AG04450 (cell line): Measurements from ENCODE around the gene ADGRE3. TPM values are rescaled to one million over a fixed set of nuclear protein-coding genes. Genes with fewer than 3 reads are reported as not detected.

Source experiments
- CTCF ChIA-PET: fragments of 300-600, 350-600 bp; formaldehyde crosslinking; extraction: SDS; loops from one replicate; lab custom pipeline; 2022; ENCODE audit warnings: antibody characterized with exemption, inconsistent platforms; lab: Charles Lee
- POLR2A ChIA-PET: fragments of 350-600 bp; formaldehyde crosslinking; extraction: SDS; loops from one replicate; lab custom pipeline; 2021; ENCODE audit warnings: antibody characterized with exemption, inconsistent platforms; lab: Yijun Ruan, JAX
- DNase-seq: peaks from one replicate; pipeline ENCODE4 v3.0.0-alpha.2; 2011; ENCODE audit warnings: low read depth, low spot score
- H3K27ac ChIP-seq: one replicate; pipeline ENCODE4 v1.5.1; 2012; ENCODE audit warnings: low read depth, low read length, control low read depth
- H3K27me3 ChIP-seq: one replicate; pipeline ENCODE4 v1.6.0; 2012; ENCODE audit warnings: low read length; ENCODE audit not compliant: control insufficient read depth, insufficient read depth
- H3K4me3 ChIP-seq: 2 replicates; pipeline ENCODE4 v1.5.1; 2011; ENCODE audit warnings: mild to moderate bottlenecking, low read depth, low read length, control low read depth
- H3K9me3 ChIP-seq: 2 replicates; pipeline ENCODE4 v1.5.1; 2012; ENCODE audit warnings: low read length; ENCODE audit not compliant: control insufficient read depth, insufficient read depth
- polyA plus RNA-seq: library from polyadenylated mRNA; depleted of rRNA; stranded (reverse); fragments of >200 nt; gene quantifications from 2 replicates; pipeline ENCODE4 v1.2.3, GENCODE V29; 2011
- TF ChIP-seq, protein P1 (sequence below): IDR thresholded peaks from 2 replicates; pipeline ENCODE4 v1.5.1; 2011; ENCODE audit warnings: low read depth, low read length, control low read depth, inconsistent platforms

ADGRE3 gene
- polyA plus RNA-seq, 1 experiment: not detected

DNA sequence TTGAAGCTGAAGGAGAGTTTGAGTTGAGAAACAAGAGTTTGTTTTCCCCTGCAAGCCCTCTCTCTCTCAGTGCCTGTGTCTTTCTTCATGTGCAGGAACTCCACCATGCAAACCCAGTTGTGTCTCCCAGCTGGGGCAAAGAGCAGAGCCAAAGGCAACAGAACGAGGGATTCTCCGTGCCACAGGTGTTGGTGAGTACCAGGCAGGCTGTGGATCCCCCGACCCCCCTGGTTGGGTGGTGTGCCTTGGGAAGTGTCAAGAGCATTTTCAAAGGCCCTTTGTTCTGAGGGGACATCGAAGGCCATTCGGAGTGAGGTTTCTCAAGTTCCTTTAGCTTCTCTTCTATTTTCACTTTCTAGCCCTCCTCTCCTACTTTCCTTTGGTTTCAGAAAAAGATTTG, 20.8 kb upstream of the ADGRE3 start:
- CTCF ChIA-PET: interaction anchor here (0.8 kb wide), 1 partner anchor 122 kb away, joined by 4 read pairs; no protein-coding TSS in a partner anchor
- Histone ChIP-seq H3K9me3 (no peaks in the 10 kb centered on the region), H3K27ac (no peak overlapping the region), H3K4me3 (no peak overlapping the region), H3K27me3 (no peaks in the 10 kb centered on the region)
- TF ChIP-seq, protein P1, sequence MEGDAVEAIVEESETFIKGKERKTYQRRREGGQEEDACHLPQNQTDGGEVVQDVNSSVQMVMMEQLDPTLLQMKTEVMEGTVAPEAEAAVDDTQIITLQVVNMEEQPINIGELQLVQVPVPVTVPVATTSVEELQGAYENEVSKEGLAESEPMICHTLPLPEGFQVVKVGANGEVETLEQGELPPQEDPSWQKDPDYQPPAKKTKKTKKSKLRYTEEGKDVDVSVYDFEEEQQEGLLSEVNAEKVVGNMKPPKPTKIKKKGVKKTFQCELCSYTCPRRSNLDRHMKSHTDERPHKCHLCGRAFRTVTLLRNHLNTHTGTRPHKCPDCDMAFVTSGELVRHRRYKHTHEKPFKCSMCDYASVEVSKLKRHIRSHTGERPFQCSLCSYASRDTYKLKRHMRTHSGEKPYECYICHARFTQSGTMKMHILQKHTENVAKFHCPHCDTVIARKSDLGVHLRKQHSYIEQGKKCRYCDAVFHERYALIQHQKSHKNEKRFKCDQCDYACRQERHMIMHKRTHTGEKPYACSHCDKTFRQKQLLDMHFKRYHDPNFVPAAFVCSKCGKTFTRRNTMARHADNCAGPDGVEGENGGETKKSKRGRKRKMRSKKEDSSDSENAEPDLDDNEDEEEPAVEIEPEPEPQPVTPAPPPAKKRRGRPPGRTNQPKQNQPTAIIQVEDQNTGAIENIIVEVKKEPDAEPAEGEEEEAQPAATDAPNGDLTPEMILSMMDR: no peak
- no peak for DNase-seq
- POLR2A ChIA-PET: no interaction called here

DNA sequence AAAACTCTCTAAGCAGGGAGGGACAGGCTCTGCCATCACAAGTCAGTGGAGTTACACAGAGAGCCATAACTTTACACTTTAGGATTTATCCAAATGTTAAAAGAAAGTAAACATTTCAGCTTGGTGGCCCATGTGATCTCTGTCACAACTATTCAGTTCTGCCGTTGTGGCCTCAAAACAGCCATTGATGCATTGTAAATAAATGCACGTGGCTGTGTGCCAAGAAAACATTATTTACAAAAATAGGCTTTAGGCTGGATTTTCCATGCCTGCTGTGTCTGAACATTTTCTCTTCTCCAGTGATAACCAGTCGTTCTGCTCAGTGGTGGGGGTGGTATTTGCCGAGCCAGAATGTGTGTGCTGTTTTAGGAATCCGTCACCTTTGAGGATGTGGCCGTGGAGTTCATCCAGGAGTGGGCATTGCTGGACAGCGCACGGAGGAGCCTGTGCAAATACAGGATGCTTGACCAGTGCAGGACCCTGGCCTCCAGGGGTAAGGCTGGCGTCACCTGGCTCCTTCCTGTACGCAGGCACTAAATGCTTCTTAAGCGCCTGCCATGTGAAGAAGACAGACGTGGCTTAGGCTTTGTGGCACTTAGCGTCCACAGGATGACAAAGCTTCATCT, 20.1 kb upstream of the ADGRE3 start:
- ChIA-PET CTCF (interaction anchor here (0.8 kb wide), 1 partner anchor 121 kb away, joined by 4 read pairs; no protein-coding TSS in a partner anchor), POLR2A (no interaction called here)
- TF ChIP-seq, protein P1: no peak
- H3K4me3 ChIP-seq: no peak overlapping the region
- DNase-seq: no peak
- H3K27ac ChIP-seq: no peak overlapping the region
- no peaks in the 10 kb centered on the region; the same call in 1 of the 2 replicates for H3K9me3 ChIP-seq
- H3K27me3 ChIP-seq: no peaks in the 10 kb centered on the region

DNA sequence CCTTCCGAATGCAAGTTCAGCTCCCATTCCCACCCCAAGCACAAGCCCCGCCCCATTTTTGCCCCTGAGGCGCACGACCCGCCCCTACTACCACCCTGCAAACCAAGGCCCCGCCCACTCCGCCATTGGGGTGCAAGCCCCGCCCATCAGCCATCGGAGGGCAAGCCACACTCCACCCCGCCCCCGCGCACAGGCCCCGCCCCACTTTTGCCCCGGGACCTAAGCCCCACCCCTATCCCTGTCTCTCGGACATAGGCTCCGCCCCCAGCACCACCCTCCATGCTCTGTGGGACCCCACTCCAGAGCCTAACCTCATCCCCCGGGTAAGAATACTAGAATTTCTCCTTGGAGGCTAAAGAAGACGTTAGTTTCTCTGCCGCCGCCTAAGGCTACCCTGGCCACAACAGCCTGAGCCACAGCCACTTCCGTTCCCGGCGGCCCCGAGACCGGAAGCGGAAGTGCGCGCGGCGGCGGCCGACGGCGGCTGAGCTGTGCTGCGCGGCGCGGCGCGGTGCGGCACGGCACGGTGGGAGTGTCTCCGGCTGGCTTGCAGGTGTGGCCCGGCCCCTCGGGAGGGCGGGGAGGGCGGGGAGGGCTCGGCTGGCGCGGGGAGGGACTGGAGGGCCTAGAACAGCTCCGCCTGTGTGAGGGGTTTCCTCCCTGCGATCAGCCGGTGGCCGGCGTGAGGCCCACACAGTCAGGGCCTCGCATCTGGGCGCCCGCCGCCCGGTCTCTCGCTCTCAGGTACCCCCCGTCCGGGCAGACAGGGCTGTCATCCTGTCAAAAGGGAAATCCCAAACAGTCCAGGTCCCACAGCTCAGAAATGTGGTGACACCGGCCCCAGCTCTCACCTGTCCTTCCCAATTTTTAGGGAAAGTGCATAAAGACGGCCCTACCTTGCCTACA, 15.2 kb upstream of the ADGRE3 start, which contains the start of gene ZNF333:
TSS of gene ZNF333 (plus strand) at position 451 of the 906 bp plus-strand sequence. CDS start 3,444 bp downstream, outside the sequence.
- DNase-seq: peak; percentile 77
- Histone ChIP-seq H3K27me3 (no peaks in the 10 kb centered on the region), H3K27ac (peak within 1 kb of the TSS; percentile 98), H3K4me3 (peak within 1 kb of the TSS; percentile 91), H3K9me3 (no peaks in the 10 kb centered on the region; the same call in 1 of the 2 replicates)
- ChIA-PET CTCF (interaction anchor here (0.8 to 10.4 kb wide), 3 partner anchors 16 to 134 kb away, joined by 3 to 237 read pairs (median 4); partner anchors contain the start of genes ADGRE3 and NDUFB7), POLR2A (interaction anchor here (0.6 to 1.4 kb wide), 5 partner anchors 17 to 118 kb away, joined by 3 to 5 read pairs (median 3); partner anchors contain the start of gene NDUFB7)
- TF ChIP-seq, protein P1: no peak

GRCh38 chr19:14686411-14686810, 11.8 kb upstream of the ADGRE3 start:
- no peak for DNase-seq

More at GRCh38 chr19:14686411-14686810, 11.8 kb upstream of the ADGRE3 start:
- TF ChIP-seq, protein P1: peak; percentile 35
- Histone ChIP-seq H3K9me3 (no peaks in the 10 kb centered on the region; the same call in 1 of the 2 replicates), H3K4me3 (no peak overlapping the region), H3K27ac (no peak overlapping the region), H3K27me3 (no peaks in the 10 kb centered on the region)
- POLR2A ChIA-PET: no interaction called here
- CTCF ChIA-PET: interaction anchor here (0.5 to 10.4 kb wide), 5 partner anchors 11 to 221 kb away, joined by 3 to 237 read pairs (median 4); partner anchors contain the start of gene NDUFB7
